NB4 (cell line): ENCODE results near the gene ZDHHC11.

ENCODE experiments used
- POLR2A ChIP-seq: IDR thresholded peaks from 2 replicates; pipeline ENCODE4 v1.6.1; 2011; ENCODE audit warnings: mild to moderate bottlenecking; ENCODE audit not compliant: insufficient read length; ENCODE audit errors: extremely low read depth
- TF ChIP-seq, protein P1 (sequence below): IDR thresholded peaks from one replicate; pipeline ENCODE4 v1.5.1; 2012; ENCODE audit warnings: low read depth, low read length

- TF ChIP-seq POLR2A: no peak
- TF ChIP-seq, protein P1, sequence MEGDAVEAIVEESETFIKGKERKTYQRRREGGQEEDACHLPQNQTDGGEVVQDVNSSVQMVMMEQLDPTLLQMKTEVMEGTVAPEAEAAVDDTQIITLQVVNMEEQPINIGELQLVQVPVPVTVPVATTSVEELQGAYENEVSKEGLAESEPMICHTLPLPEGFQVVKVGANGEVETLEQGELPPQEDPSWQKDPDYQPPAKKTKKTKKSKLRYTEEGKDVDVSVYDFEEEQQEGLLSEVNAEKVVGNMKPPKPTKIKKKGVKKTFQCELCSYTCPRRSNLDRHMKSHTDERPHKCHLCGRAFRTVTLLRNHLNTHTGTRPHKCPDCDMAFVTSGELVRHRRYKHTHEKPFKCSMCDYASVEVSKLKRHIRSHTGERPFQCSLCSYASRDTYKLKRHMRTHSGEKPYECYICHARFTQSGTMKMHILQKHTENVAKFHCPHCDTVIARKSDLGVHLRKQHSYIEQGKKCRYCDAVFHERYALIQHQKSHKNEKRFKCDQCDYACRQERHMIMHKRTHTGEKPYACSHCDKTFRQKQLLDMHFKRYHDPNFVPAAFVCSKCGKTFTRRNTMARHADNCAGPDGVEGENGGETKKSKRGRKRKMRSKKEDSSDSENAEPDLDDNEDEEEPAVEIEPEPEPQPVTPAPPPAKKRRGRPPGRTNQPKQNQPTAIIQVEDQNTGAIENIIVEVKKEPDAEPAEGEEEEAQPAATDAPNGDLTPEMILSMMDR: no peak
Observed at GRCh38 chr5:885529-885928, 34.7 kb upstream of the ZDHHC11 start.
